GM19035 (cell line): ENCODE data around the gene C6orf120.
"Not testable (repeated sequence)": the region's sequence is repeated elsewhere in the genome, so short reads cannot be mapped to it uniquely, and the experiment has no call there.

Experiments used
- ATAC-seq: cut with Tn5 transposase; IDR thresholded peaks from one replicate; pipeline ENCODE4 v1.9.1; 2021; ENCODE audit not compliant: unreplicated experiment

The C6orf120 gene

GRCh38 chr6:169678342-169678741, 23.6 kb upstream of the C6orf120 start:
- ATAC-seq, result no peak

GRCh38 chr6:169684056-169684455, 17.9 kb upstream of the C6orf120 start:
- no peak for ATAC-seq

DNA sequence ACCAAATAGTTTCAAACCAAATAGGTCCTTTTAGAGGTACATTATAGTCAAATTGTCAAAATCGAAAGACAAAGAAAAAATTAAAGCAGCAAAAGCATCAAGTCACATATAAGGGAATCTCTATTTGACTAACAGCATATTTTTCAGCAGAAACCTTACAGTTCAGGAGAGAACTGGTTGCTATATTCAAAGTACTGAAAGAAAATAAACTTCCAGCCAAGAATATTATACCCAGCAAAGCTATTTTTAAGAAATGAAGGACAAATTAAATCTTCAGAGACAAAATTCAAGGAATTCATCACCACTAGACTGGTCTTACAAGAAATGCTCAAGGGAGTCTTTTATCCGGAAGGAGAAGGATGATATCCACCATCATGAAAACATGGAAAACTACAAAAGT, 16.1 kb upstream of the C6orf120 start:
- ATAC-seq, result no peak

DNA sequence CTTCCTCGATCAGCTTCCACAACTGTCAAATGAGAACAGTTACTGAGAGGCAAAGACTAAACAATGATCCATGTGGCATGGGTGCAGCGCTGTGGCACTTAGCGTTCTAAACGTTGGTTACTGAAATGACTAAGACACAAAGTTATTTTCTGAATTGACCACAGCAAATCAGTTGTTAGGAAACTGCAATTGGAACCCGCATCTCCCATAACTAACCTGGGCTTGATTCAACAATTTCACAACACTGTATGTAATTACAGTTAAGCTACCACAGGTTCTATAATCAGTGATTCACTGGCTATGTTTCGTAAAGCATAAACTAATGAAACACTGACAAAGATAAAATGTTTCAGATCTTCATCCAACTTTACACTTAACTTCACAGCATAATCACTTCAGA, 12.6 kb upstream of the C6orf120 start:
- ATAC-seq, result no peak

DNA sequence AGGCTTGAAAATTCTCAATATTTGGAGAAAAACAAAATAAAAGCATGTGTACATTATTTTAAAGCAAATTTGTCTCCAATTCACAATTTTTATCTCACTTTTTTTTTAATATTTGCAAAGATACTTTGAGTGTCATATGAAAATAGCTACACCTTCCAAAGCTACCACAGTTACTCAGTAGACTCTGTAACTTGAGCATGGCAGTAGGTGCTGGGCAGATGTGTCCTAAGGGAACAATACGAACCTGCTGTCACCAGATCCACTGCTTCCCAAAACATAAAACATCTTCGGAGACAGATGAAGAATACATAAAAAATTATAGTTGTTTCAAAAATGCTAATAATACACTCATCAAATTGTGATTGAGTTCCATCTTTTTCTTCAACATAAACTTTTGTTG, 10.7 kb upstream of the C6orf120 start:
- ATAC-seq, result no peak

DNA sequence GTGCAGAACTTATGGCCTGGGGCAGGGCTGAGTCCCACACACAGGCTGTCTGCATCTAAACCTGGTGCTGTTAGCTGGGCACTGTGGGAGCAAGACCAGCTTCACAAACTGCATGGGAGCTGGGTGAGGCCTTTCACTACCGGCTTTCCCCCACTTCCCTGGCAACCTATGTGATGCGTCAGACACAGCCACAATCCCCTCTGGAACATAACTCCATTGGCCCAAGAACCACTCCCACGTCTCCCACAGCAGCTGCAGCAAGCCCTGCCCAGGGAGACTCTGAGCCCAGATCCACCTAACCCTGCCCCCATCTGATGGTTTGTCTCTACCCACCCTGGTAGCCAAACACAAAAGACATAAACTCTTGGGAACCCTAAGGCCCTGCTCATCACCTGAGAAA, 9.4 kb upstream of the C6orf120 start:
- no peak for ATAC-seq

DNA sequence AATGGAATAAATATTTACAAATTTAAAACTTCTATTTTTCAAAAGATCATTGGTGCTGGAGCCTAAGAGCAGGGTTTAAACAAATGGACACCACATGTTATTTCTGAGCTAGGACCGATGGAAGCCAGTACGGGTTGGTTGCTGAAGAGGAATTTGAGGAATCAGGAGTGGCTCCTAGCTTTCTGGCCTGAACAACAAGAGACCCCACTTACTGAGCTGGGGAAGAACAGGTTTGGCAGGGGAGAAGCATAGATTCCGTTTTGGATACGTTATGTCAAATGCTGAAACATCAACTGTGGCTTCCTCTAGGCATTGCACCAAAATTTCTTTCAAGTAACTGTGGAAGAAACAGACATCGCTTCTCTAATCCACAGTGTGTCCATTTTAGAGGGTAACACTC, 6.8 kb upstream of the C6orf120 start:
- no peak for ATAC-seq

- not testable (repeated sequence) for ATAC-seq
Measured at GRCh38 chr6:169697115-169697514, 4.8 kb upstream of the C6orf120 start.

- no peak for ATAC-seq
Measured at GRCh38 chr6:169700296-169700695, 1.6 kb upstream of the C6orf120 start.

DNA sequence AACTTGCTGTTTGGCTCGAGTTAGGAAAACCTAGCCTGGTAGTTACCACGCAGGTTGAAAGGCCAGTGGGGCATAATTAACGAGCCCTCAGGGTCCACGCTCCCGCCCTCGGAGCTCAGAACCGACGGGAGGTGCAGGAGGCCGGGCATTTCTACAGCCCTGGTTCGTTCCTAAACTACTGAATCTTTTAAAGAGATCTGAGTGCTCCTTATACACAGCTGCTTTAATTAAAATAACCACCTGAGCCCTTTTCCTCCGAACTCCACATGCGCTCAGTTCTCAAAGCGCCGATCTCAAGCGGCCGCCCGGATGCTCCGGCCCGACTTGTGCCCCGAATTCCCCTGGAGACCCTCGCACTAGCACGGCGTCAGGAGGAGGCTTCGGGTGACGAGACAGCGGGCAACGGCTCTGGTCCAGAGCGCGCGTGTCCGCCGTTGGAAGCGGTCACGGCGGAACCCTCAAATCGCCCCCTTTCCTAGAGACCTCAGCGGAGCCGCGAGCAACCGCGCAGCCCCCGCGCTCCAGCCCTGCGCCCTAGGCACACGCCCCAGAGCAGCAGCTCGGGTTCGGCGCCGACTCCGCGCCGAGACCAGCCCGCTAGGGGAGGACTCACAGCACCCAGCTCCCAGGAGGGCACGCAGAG, 494 bp upstream of the C6orf120 start:
- peak; percentile 12 for ATAC-seq

DNA sequence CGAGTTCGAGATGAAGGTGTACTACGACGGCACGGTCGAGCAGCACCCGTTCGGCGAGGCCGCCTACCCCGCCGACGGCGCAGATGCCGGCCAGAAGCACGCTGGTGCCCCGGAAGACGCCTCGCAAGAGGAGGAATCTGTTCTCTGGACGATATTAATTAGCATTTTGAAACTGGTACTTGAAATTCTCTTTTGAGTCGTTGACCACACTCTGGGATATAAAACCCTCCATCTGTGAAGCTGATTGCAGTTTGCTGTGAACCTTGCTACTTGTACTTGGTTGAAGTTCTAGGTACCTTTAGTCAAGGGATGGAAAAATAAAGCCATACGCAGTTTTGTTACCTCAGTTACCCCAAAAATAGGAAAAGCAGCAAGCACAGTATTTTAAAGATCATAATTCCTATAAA, 917 bp downstream of the C6orf120 start:
- peak; percentile 18 for ATAC-seq

- ATAC-seq, result no peak
Measured at GRCh38 chr6:169707772-169708171, 5.8 kb downstream of the C6orf120 start.

- peak; percentile 43 for ATAC-seq
Measured at GRCh38 chr6:169709293-169709692, 7.4 kb downstream of the C6orf120 start.

DNA sequence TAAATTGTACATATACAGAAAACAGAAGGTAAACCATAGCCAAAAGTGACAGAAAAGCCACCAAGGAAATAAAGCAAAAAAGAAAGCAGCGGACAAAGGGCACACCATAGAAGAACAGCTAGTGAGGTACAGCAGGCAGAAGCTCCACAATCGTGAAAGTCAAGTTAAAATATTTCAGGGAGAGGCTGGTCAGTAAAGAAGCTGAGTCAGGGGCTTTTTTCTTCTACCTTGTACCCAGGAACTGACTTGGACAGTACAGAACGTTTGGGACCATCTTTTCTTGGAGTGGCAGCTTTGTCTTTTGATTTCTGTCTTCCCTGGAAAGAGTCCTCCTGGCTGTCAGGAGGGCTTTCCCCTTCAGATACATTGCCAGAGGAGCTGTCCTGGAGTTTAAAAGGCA, 8.1 kb downstream of the C6orf120 start:
- no peak for ATAC-seq

- ATAC-seq, result no peak
Measured at GRCh38 chr6:169714178-169714577, 12.3 kb downstream of the C6orf120 start.

DNA sequence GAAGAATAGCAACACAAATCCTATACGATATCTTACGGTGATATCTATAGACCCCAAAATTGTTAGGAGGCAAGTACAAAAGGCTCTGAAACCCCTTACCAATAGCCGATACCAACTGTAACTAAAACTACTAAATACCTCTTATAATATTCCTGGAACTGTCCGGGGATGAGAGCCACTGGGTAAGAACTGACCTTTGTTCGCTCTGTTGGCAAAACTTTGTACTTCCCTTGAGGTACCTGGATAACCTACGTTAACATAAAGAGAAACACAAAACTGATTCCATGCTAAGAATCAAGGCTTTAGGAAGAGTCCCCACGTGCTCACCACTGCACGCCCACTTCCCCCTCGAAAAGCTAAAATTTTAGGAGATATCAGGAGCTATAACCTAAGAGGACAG, 12.7 kb downstream of the C6orf120 start:
- ATAC-seq, result no peak

GRCh38 chr6:169719117-169719516, 17.2 kb downstream of the C6orf120 start:
- no peak for ATAC-seq

- ATAC-seq, result no peak
Measured at GRCh38 chr6:169720207-169720855, 18.4 kb downstream of the C6orf120 start.

GRCh38 chr6:169722362-169723199, 20.7 kb downstream of the C6orf120 start:
- peak; percentile 20 for ATAC-seq

GRCh38 chr6:169723200-169723909, 21.4 kb downstream of the C6orf120 start:
- ATAC-seq, result peak; percentile 39

DNA sequence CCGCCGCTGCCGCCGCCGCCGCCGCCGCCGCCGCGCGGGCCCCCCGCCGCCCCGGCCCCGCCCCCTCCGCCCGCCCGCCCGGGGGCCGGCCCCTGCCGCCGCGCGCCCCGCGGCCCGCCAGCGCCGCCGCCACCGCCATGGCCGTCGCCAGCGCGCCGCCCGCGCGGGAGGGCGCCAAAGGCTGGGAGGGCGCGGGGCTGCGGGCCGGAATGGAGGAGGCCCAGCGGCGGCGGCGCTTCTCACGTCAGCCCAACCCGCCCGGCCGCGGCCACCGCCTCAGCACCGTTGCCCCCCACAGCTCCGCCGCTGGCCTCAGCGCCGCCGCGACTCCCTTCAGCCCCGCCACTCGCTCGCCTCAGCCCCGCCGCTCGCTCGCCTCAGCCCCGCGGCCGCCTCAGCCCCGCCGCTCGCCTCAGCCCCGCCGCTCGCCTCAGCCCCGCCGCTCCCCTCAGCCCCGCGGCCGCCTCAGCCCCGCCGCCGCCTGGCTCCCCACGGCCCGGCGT, 22.1 kb downstream of the C6orf120 start:
- peak; percentile 43 for ATAC-seq
